Liver (tissue), 3 donors: ENCODE data around the gene FBN1.

Experiments
- ATF3 ChIP-seq: IDR thresholded peaks from 2 replicates; pipeline ENCODE4 v1.6.1; 2016; ENCODE audit warnings: antibody characterized with exemption
- CTCF ChIP-seq: fragments of 150-350 bp; IDR thresholded peaks from 2 replicates; pipeline ENCODE4 v1.5.1; 2017; ENCODE audit warnings: improper control_type of control experiment, low read depth, low read length; ENCODE audit not compliant: missing input control
- FOXA1 ChIP-seq: IDR thresholded peaks from 2 replicates; pipeline ENCODE4 v1.6.1; 2016; ENCODE audit warnings: antibody characterized with exemption
- GABPA ChIP-seq, 2 donors: IDR thresholded peaks in 1 of 2; conservative IDR thresholded peaks in 1 of 2; 2 replicates each; pipeline ENCODE4 v1.6.1; 2016; ENCODE audit warnings: antibody characterized with exemption in 2 of 2, mild to moderate bottlenecking in 1 of 2, moderate library complexity in 1 of 2
- MAX ChIP-seq: IDR thresholded peaks from 2 replicates; pipeline ENCODE4 v1.6.1; 2016; ENCODE audit warnings: antibody characterized with exemption
- RAD21 ChIP-seq, 2 donors: IDR thresholded peaks; 2 replicates each; pipeline ENCODE4 v1.6.1; 2016; ENCODE audit warnings: antibody characterized with exemption in 2 of 2, mild to moderate bottlenecking in 2 of 2
- REST ChIP-seq: IDR thresholded peaks from 2 replicates; pipeline ENCODE4 v1.6.1; 2016; ENCODE audit warnings: antibody characterized with exemption, mild to moderate bottlenecking
- RXRA ChIP-seq, 2 donors: IDR thresholded peaks; 2 replicates each; pipeline ENCODE4 v1.6.1; 2017 to 2018; ENCODE audit warnings: antibody characterized with exemption in 2 of 2, mild to moderate bottlenecking in 1 of 2
- TAF1 ChIP-seq: conservative IDR thresholded peaks from 2 replicates; pipeline ENCODE4 v1.6.1; 2016; ENCODE audit warnings: antibody characterized with exemption, mild to moderate bottlenecking
- YY1 ChIP-seq: IDR thresholded peaks from 2 replicates; pipeline ENCODE4 v1.6.1; 2016; ENCODE audit warnings: antibody characterized with exemption, mild to moderate bottlenecking
- ZBTB33 ChIP-seq: IDR thresholded peaks from 2 replicates; pipeline ENCODE4 v1.6.1; 2016; ENCODE audit warnings: antibody characterized with exemption
- donor health status: healthy.
- donor health status: healthy.

GRCh38 chr15:48680841-48681240, 35.3 kb upstream of the FBN1 start:
- TF ChIP-seq CTCF (no peak), ZBTB33 (no peak), YY1 (no peak), RXRA (IDR thresholded peaks at IDR 0.05) (no peak), TAF1 (no peak), REST (no peak), RAD21 (IDR thresholded peaks at IDR 0.05) (no peak), GABPA (IDR thresholded peaks at IDR 0.05 in 1 of 2, conservative IDR thresholded peaks at IDR 0.05 in 1 of 2) (no peak), ATF3 (no peak), FOXA1 (no peak), MAX (no peak)
